Activated naive CD4-positive, alpha-beta T cell treated with anti-CD3 and anti-CD28 coated beads for 36 hours (primary cell): ENCODE measurements around the gene TMEM174. TPM values are rescaled to one million over a fixed set of nuclear protein-coding genes. Genes with fewer than 3 reads are reported as not detected.
"Not testable (repeated sequence)": the region's sequence is repeated elsewhere in the genome, so short reads cannot be mapped to it uniquely, and the experiment has no call there.

Experiments
- CTCF ChIA-PET: fragments of 350-600 bp; sonication (Branson Sonifier 250); formaldehyde crosslinking; loops from one replicate; lab custom pipeline; 2021; ENCODE audit warnings: antibody characterized with exemption; lab: Charles Lee
- DNase-seq: peaks from one replicate; pipeline ENCODE4 v3.0.0-alpha.2; 2020
- H3K27ac Mint-ChIP-seq: one replicate; pipeline ENCODE4 v1.8.0; 2021; ENCODE audit warnings: mild to moderate bottlenecking, mixed read lengths
- H3K27me3 Mint-ChIP-seq: one replicate; pipeline ENCODE4 v1.8.0; 2021; ENCODE audit warnings: low read depth, mixed read lengths
- H3K36me3 Mint-ChIP-seq: one replicate; pipeline ENCODE4 v1.8.0; 2021; ENCODE audit warnings: low read depth, mixed read lengths
- H3K4me1 Mint-ChIP-seq: one replicate; pipeline ENCODE4 v1.8.0; 2021; ENCODE audit warnings: low read depth, mixed read lengths
- H3K4me3 Mint-ChIP-seq: one replicate; pipeline ENCODE4 v1.8.0; 2021; ENCODE audit warnings: mild to moderate bottlenecking, moderate library complexity, mixed read lengths
- H3K9me3 Mint-ChIP-seq: one replicate; pipeline ENCODE4 v1.8.0; 2021; ENCODE audit warnings: mixed read lengths
- intact Hi-C: fragments of 100-400 bp; cut with micrococcal nuclease; formaldehyde crosslinking; loops from one replicate; pipeline ENCODE4 v1.15.1; 2023
- total RNA-seq, 2 experiments: library from RNA; stranded (reverse); gene quantifications; one replicate each; pipeline ENCODE4 v1.2.3, GENCODE V29; 2021

TMEM174 gene
- total RNA-seq, 2 experiments from 2014 or later, result not detected

- Mint-ChIP-seq H3K4me3 (no peak overlapping the region), H3K27me3 (peaks cover 84% of the 10 kb centered on the region), H3K9me3 (no peaks in the 10 kb centered on the region), H3K36me3 (no peaks in the 10 kb centered on the region), H3K27ac (no peak overlapping the region), H3K4me1 (peaks cover 17% of the 10 kb centered on the region)
- CTCF ChIA-PET, result interaction anchor here (0.6 to 2.1 kb wide), 25 partner anchors 8 to 854 kb away, joined by 3 to 7 read pairs (median 3); no protein-coding TSS in a partner anchor
- peak; percentile 77 for DNase-seq
- intact Hi-C loops, result loop anchor here (1.0 to 10.0 kb wide), 5 partner anchors 17 to 319 kb away; no protein-coding TSS in a partner anchor
Measured at GRCh38 chr5:73215891-73216610, 43.1 kb downstream of the TMEM174 start.

GRCh38 chr5:73218552-73219171 lies 45.7 kb downstream of the TMEM174 start:
- Mint-ChIP-seq H3K27me3 (peaks cover 75% of the 10 kb centered on the region), H3K36me3 (no peaks in the 10 kb centered on the region), H3K27ac (no peak overlapping the region), H3K9me3 (no peaks in the 10 kb centered on the region), H3K4me1 (peaks cover 12% of the 10 kb centered on the region), H3K4me3 (no peak overlapping the region)
- CTCF ChIA-PET, result interaction anchor here (1.0 to 1.1 kb wide), 3 partner anchors 12 to 18 kb away, joined by 3 to 4 read pairs (median 4); no protein-coding TSS in a partner anchor
- DNase-seq, result no peak
- intact Hi-C loops, result loop anchor here (10.0 kb wide), 2 partner anchors 166 to 316 kb away; no protein-coding TSS in a partner anchor

- H3K4me1 Mint-ChIP-seq, H3K36me3 Mint-ChIP-seq, H3K9me3 Mint-ChIP-seq, H3K4me3 Mint-ChIP-seq, H3K27ac Mint-ChIP-seq, DNase-seq, CTCF ChIA-PET: not testable (repeated sequence)
- peaks cover 75% of the 10 kb centered on the region for H3K27me3 Mint-ChIP-seq
- intact Hi-C loops, result loop anchor here (10.0 kb wide), 2 partner anchors 165 to 315 kb away; no protein-coding TSS in a partner anchor
Measured at GRCh38 chr5:73219336-73219735, 46.3 kb downstream of the TMEM174 start.

- intact Hi-C loops, result no loop called here
- DNase-seq, result no peak
- Mint-ChIP-seq H3K36me3 (no peaks in the 10 kb centered on the region), H3K4me1 (peaks cover under 1% of the 10 kb centered on the region), H3K4me3 (no peak overlapping the region), H3K27ac (no peak overlapping the region), H3K9me3 (no peaks in the 10 kb centered on the region), H3K27me3 (peaks cover 66% of the 10 kb centered on the region)
- CTCF ChIA-PET, result no interaction called here
Measured at GRCh38 chr5:73221161-73221560, 48.2 kb downstream of the TMEM174 start.

DNA sequence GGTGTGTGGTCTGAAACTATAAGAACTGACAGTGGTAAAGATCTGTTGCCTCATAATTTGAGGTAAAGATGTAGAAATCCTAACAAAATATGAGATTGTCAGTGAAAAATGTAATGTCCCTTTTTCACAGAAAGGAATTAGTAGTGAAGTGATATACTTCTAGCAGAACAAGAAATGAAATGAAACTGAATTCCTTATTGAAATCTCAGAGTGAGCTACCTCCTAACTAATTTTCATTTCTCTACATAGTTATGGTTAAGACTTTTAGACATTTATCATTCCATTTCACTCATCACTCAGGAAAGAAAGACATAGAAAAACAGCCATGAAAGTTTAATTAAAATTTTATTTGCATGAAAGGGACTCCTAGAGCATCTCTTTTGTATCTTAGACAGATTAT lies 48.7 kb downstream of the TMEM174 start:
- CTCF ChIA-PET, result no interaction called here
- intact Hi-C loops, result no loop called here
- no peak for DNase-seq
- Mint-ChIP-seq H3K4me3 (no peak overlapping the region), H3K9me3 (no peaks in the 10 kb centered on the region), H3K27ac (no peak overlapping the region), H3K4me1 (no peaks in the 10 kb centered on the region), H3K27me3 (peaks cover 68% of the 10 kb centered on the region), H3K36me3 (no peaks in the 10 kb centered on the region)

- intact Hi-C loops, result no loop called here
- CTCF ChIA-PET, result interaction anchor here (0.6 kb wide), 1 partner anchor 62 kb away, joined by 3 read pairs; no protein-coding TSS in a partner anchor
- H3K27me3 Mint-ChIP-seq, result peaks cover 68% of the 10 kb centered on the region
- DNase-seq, result no peak
- no peaks in the 10 kb centered on the region for H3K36me3 Mint-ChIP-seq
- H3K27ac Mint-ChIP-seq, result no peak overlapping the region
- no peaks in the 10 kb centered on the region for H3K9me3 Mint-ChIP-seq
- H3K4me1 Mint-ChIP-seq, result no peaks in the 10 kb centered on the region
- H3K4me3 Mint-ChIP-seq, result no peak overlapping the region
Measured at GRCh38 chr5:73222173-73222572, 49.2 kb downstream of the TMEM174 start.

Other genes starting within 250 kb of the TMEM174 start
- under 1 TPM; 0.54 to 0.93 TPM for gene FCHO2, start 217.2 kb upstream of the TMEM174 start, total RNA-seq
- not detected for gene TMEM171, start 52.6 kb upstream of the TMEM174 start, total RNA-seq